ENCODE results near the gene FBXL15.

DNA sequence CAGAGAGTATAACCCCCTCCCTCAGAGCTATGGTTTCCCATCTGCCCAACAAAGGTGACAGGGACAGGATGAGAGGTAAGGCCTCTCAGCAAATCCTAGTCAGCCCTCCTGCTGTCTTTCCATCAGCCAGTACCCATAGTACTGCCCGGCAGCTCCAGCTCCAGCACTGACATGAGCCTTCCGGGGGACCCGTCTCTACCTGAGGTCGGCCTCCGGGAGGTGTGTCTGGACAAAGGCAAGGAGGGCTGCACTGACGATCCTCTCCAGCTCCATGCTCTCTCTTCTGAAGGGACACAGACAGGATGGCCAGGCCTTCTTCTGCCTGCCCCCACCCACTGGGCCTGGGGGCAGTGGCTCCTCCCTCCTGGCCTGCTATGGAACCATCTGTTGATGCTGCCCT is 4.3 kb downstream of the FBXL15 start:
- TF ChIP-seq, protein P1, sequence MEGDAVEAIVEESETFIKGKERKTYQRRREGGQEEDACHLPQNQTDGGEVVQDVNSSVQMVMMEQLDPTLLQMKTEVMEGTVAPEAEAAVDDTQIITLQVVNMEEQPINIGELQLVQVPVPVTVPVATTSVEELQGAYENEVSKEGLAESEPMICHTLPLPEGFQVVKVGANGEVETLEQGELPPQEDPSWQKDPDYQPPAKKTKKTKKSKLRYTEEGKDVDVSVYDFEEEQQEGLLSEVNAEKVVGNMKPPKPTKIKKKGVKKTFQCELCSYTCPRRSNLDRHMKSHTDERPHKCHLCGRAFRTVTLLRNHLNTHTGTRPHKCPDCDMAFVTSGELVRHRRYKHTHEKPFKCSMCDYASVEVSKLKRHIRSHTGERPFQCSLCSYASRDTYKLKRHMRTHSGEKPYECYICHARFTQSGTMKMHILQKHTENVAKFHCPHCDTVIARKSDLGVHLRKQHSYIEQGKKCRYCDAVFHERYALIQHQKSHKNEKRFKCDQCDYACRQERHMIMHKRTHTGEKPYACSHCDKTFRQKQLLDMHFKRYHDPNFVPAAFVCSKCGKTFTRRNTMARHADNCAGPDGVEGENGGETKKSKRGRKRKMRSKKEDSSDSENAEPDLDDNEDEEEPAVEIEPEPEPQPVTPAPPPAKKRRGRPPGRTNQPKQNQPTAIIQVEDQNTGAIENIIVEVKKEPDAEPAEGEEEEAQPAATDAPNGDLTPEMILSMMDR (IDR thresholded peaks at IDR 0.05; ENCODE audit: low read depth, low read length, poor library complexity, severe bottlenecking) = no peak
- TF ChIP-seq EZH2phosphoT487 (IDR thresholded peaks at IDR 0.05; ENCODE audit: borderline replicate concordance, low read length) = no peak
